NCI-H2196 treated with DMSO at 0.1 percent for 48 hours (cell line): Measurements from ENCODE around the gene CPNE8.

Source experiments
- DNase-seq: peaks from one replicate; lab custom pipeline; 2025; ENCODE audit not compliant: unreplicated experiment; lab: John Stamatoyannopoulos, UW

CPNE8 gene

DNA sequence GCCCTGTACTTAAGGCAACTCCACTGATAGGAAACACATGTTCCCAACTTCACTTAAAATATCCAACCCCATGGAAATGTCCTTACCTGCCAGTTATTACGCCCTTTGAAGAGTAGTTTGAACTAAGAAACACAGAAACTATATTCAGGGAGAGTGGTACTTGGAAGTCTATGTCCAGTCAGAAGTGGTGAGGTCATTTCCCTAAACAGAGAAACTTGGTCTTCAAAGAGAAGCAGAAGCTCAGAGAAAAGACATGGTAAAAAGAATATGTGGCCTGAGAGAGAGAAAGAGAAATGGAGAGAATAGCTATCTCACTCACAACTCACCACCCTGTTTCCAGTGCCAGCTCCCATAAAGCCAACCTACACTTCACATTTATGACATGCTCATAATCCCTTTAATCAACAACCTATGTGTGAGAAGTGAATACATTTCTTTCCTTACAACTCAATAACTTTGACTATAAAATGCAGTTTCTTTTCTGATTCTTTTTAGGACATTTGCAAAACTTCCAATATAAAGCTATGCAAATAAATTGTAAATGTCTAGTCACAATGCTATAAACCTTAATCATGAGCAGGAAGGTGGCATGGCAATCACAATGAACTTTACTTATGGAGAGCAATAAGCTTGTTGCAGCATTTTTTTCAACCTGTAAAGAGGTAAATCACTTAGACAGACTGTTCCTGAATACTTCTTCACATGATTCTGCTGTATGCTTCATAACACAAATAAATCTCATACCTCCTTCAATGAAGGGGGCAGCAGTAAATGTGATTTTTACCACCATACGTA, 67.1 kb downstream of the CPNE8 start:
- no peak for DNase-seq

DNA sequence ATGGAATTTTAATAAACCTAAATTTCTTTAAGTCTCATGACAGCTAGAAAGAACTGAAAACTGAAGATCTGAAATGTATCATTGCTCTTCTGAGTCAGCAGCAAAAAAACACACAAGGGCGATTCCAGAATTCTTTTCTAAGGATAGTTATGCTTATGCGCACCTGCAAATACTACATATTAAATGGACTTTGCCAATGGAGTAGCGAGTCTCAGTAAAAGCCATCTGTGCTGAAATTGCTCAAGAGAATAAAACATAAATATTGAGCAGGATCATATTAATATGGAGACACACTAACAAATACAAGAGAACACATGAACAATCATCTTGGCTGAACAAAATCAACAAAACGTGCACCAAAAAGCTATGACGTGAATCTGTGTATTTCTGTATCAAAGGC, 73.7 kb downstream of the CPNE8 start:
- no peak for DNase-seq

DNA sequence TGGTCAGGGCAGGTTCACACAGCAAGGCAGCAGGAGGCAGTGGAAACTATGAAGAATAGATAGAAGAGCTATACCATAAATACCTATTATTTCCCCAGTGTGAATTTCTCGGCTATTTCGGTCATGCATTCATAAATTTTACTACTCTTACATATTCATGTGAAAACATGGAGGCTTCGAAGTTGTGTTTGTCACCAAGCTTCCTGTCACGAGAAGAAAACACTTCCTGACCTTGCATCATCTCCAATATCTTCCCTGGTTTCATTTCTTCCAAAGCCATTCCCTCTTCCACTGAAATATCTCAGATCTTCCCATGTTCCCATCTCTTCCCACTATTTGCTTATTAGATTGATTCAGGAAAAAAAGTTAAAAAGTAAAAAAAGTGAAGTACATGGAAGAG, 80.4 kb downstream of the CPNE8 start:
- no peak for DNase-seq

GRCh38 chr12:38823738-38824137, 81.7 kb downstream of the CPNE8 start:
- DNase-seq, result no peak

DNA sequence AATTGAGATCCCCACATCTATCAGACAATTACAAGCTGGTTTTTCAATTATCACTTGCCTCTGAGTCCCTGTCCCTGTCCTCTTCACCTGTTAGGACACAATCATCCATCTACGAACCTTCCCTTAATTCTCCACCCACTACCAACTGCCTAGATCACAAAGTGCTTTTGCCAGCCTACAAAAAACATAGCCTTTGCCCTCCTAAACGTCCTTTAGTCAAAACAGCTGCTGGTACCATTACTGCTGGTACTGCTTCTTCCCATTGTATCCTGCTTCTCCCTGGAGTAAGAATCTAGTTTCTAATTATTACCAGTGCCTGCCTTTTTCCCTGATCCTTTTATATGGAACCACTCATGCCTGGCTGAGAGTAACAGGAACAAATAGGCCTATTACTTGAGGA, 82.1 kb downstream of the CPNE8 start:
- DNase-seq, result no peak

DNA sequence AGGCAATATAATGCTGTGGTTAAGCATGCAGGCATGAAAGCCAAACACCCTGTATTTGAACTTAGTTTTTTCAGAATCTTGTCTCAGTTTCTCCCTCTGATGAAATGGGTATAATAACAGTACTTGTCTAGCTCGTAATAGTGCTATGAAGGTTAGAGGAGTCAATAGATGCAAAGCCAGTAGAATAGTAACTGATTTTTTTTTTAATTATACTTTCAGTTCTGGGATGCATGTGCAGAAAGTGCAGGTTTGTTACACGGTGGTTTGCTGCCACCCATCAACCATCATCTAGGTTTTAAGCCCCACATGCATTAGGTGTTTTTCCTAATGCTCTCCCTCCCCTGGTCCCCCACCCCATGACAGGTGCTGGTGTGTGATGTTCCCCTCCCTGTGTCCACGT, 87.4 kb downstream of the CPNE8 start:
- no peak for DNase-seq

- no peak for DNase-seq
These were observed 91.5 kb downstream of the CPNE8 start for GRCh38 chr12:38813923-38814322.

- DNase-seq, result no peak
These were observed 93.5 kb downstream of the CPNE8 start for GRCh38 chr12:38811814-38812356.

GRCh38 chr12:38809832-38810231, 95.6 kb downstream of the CPNE8 start:
- DNase-seq, result no peak

GRCh38 chr12:38788106-38788505, 117.3 kb downstream of the CPNE8 start:
- no peak for DNase-seq

DNA sequence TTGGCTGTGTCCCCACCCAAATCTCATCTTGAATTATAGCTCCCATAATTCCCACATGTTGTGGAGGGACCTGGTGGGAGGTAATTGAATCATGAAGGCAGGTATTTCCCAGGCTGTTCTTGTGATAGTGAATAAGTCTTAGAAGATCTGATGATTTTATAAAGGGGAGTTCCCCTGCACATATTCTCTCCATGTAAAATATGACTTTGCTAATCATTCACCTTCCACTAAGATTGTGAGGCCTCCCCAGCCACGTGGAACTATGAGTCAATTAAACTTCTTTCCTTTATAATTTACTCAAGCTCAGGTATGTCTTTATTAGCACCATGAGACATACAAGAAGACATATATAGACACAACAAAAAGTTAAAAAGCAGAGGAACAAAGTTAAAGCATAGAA, 120.0 kb downstream of the CPNE8 start:
- DNase-seq, result no peak

GRCh38 chr12:38783304-38783703, 122.1 kb downstream of the CPNE8 start:
- no peak for DNase-seq

GRCh38 chr12:38782359-38782758, 123.0 kb downstream of the CPNE8 start:
- no peak for DNase-seq

DNA sequence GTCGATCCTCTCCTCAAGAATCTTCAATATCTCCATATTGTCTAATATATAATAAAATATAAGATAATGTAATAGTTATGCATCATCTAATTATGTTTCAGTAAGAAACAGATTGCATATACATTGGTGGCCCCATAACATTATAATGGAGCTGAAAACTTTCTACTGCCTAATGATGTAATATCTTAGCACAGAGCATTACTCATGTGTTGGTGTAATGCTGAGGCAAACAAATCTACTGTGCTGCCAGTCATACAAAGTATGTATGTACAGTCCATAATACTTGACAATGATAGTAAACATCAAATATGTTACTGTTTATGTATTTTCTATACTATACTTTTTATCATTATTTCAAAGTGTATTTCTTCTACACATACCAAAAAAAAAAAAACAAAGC, 128.7 kb downstream of the CPNE8 start:
- DNase-seq, result no peak

- DNase-seq, result no peak
These were observed 129.9 kb downstream of the CPNE8 start for GRCh38 chr12:38775457-38775856.

DNA sequence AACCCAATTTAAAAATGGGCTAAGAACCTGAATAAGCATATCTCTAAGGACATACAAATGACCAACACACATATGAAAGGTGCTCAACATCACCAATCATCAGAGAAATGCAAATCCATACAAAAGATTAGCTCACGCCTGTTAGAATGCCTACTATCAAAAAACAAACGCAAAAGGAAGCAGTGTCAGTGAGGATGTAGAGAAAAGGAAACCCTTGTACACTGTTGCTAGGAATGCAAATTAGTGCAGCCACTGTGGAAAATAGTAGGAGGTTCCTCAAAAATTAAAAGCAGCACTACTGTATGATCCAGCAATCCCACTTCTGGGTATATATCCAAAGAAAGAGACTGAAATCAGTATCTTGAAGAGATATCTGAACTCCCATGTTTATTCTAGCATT, 133.0 kb downstream of the CPNE8 start:
- DNase-seq, result no peak

- DNase-seq, result no peak
These were observed 133.5 kb downstream of the CPNE8 start for GRCh38 chr12:38771871-38772270.

DNA sequence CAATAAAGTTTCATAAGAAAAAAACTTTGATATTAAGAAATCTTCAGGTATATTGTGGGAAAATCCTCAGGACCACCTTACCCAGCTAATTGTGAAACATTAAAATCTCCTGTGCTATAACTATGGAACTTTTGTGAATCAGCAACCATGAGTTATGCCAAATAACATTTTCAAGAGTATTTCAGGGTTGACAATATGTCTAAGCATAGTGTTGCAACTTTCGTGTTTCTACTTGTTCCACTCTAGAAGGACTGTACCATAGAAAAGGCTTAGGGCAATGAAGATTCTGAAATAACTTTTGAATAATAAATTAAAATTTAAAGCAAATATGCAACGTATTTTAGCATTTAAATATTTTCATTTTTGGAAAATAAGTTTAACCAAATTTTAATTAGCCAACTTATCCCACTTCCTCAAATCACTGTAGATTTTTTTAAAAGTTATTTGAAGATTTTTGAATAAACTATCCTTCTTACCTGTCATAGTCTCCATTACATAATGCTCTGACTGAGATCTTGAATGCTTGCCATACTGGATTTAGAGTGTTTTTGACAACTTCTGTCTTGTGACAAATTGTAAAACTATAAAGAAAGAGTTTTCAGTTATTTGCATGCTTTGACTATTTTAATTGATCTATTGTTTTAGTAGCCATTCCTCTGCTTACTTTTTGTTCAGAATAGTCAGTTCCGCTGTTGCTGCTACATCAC, 143.6 kb downstream of the CPNE8 start:
- no peak for DNase-seq

GRCh38 chr12:38761111-38761510, 144.3 kb downstream of the CPNE8 start:
- no peak for DNase-seq

- no peak for DNase-seq
These were observed 145.8 kb downstream of the CPNE8 start for GRCh38 chr12:38759621-38760020.

GRCh38 chr12:38746744-38747143, 158.6 kb downstream of the CPNE8 start:
- no peak for DNase-seq

GRCh38 chr12:38745601-38746000, 159.8 kb downstream of the CPNE8 start:
- DNase-seq, result no peak
